HFF-Myc (cell line): ENCODE measurements around the gene THRAP3.
"Not testable (repeated sequence)": the region's sequence is repeated elsewhere in the genome, so short reads cannot be mapped to it uniquely, and the experiment has no call there.

Experiments
- DNase-seq: peaks from one replicate; pipeline ENCODE4 v3.0.0-alpha.2; 2011; ENCODE audit warnings: low read depth; ENCODE audit errors: extremely low read depth
- H3K4me3 ChIP-seq: replicated peaks from 2 replicates; pipeline ENCODE4 v1.5.1; 2011; ENCODE audit warnings: low read depth, mild to moderate bottlenecking, control low read depth, low read length
- CTCF ChIP-seq: IDR thresholded peaks from 2 replicates; pipeline ENCODE4 v1.5.1; 2012; ENCODE audit warnings: mild to moderate bottlenecking, low read depth, low read length, control low read depth; ENCODE audit errors: missing control alignments

Gene THRAP3

GRCh38 chr1:36236302-36236701 is 12.1 kb downstream of the THRAP3 start:
- TF ChIP-seq CTCF = no peak

GRCh38 chr1:36238433-36238832 is 14.2 kb downstream of the THRAP3 start:
- no peak for TF ChIP-seq CTCF
- no peak overlapping the region for H3K4me3 ChIP-seq
- no peak for DNase-seq

More at GRCh38 chr1:36236302-36236701, 12.1 kb downstream of the THRAP3 start:
- DNase-seq = no peak
- H3K4me3 ChIP-seq = no peak overlapping the region

GRCh38 chr1:36239941-36240637 is 15.8 kb downstream of the THRAP3 start:
- H3K4me3 ChIP-seq = no peak overlapping the region
- TF ChIP-seq CTCF = no peak
- no peak for DNase-seq

- H3K4me3 ChIP-seq = no peak overlapping the region
- TF ChIP-seq CTCF = no peak
- no peak for DNase-seq
Observed at GRCh38 chr1:36247538-36247937, 23.3 kb downstream of the THRAP3 start.

GRCh38 chr1:36248250-36248894 is 24.1 kb downstream of the THRAP3 start:
- no peak for TF ChIP-seq CTCF
- H3K4me3 ChIP-seq = no peak overlapping the region
- DNase-seq = peak; percentile 60

GRCh38 chr1:36251794-36252481 is 27.7 kb downstream of the THRAP3 start:
- H3K4me3 ChIP-seq = no peak overlapping the region
- DNase-seq = no peak
- no peak for TF ChIP-seq CTCF

- H3K4me3 ChIP-seq = not testable (repeated sequence)
Observed at GRCh38 chr1:36252482-36252824, 28.2 kb downstream of the THRAP3 start.

More at GRCh38 chr1:36252482-36252824, 28.2 kb downstream of the THRAP3 start:
- DNase-seq = not testable (repeated sequence)
